Neural progenitor cell (in vitro differentiated cells): ENCODE data around the gene STX2.

Experiments used
- EZH2 ChIP-seq: fragments of 200-600 bp; sonication (generic); IDR thresholded peaks from 2 replicates; pipeline ENCODE4 v1.6.1; 2017; ENCODE audit warnings: antibody characterized with exemption, mild to moderate bottlenecking, moderate library complexity
- EZH2phosphoT487 ChIP-seq: fragments of 200-600 bp; sonication (generic); IDR thresholded peaks from 2 replicates; pipeline ENCODE4 v1.6.1; 2017; ENCODE audit warnings: antibody characterized with exemption
- TF ChIP-seq, protein P1 (sequence below): fragments of 200-600 bp; sonication (generic); IDR thresholded peaks from 2 replicates; pipeline ENCODE4 v1.5.1; 2017; ENCODE audit warnings: antibody characterized with exemption, mild to moderate bottlenecking

DNA sequence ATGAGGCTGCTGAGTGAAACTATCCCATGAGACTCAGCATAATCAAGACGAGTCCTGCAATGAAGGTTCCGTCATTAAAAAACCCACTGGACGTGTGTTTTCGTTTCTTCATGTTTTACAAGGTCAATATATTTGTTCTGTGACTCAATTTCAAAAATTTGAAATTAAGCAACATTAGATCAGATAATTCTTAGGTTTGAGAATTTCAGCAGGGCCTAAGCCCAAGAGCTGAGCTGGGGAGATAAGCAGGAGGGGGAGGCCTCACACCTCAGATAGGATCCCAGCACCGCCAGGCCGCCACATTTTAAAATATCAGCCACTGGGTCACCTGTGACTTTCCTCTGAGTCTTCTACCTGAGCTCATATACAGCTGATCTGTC lies 13.3 kb downstream of the STX2 start:
- TF ChIP-seq, protein P1, sequence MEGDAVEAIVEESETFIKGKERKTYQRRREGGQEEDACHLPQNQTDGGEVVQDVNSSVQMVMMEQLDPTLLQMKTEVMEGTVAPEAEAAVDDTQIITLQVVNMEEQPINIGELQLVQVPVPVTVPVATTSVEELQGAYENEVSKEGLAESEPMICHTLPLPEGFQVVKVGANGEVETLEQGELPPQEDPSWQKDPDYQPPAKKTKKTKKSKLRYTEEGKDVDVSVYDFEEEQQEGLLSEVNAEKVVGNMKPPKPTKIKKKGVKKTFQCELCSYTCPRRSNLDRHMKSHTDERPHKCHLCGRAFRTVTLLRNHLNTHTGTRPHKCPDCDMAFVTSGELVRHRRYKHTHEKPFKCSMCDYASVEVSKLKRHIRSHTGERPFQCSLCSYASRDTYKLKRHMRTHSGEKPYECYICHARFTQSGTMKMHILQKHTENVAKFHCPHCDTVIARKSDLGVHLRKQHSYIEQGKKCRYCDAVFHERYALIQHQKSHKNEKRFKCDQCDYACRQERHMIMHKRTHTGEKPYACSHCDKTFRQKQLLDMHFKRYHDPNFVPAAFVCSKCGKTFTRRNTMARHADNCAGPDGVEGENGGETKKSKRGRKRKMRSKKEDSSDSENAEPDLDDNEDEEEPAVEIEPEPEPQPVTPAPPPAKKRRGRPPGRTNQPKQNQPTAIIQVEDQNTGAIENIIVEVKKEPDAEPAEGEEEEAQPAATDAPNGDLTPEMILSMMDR = no peak
- no peak for TF ChIP-seq EZH2
- TF ChIP-seq EZH2phosphoT487 = no peak
